Progenitor cell of endocrine pancreas (in vitro differentiated cells): Measurements from ENCODE around the gene ADGRV1. TPM values are rescaled to one million over a fixed set of nuclear protein-coding genes. Genes with fewer than 3 reads are reported as not detected.
A peak's percentile ranks its signal among the peaks of the same experiment; 100 is the strongest.

Source experiments
- DNase-seq: peaks from one replicate; pipeline ENCODE4 v3.0.0; 2021; ENCODE audit warnings: low spot score; ENCODE audit not compliant: unreplicated experiment
- H3K27ac Mint-ChIP-seq: 2 replicates; pipeline ENCODE4 v1.8.0; 2021; ENCODE audit warnings: mild to moderate bottlenecking, moderate library complexity, mixed read lengths
- H3K27me3 Mint-ChIP-seq: 2 replicates; pipeline ENCODE4 v1.8.0; 2021; ENCODE audit warnings: mixed read lengths
- H3K36me3 Mint-ChIP-seq: 2 replicates; pipeline ENCODE4 v1.8.0; 2022; ENCODE audit warnings: mixed read lengths; ENCODE audit not compliant: insufficient read depth
- H3K4me1 Mint-ChIP-seq: 2 replicates; pipeline ENCODE4 v1.8.0; 2021; ENCODE audit warnings: low read depth, mixed read lengths
- H3K4me3 Mint-ChIP-seq: 2 replicates; pipeline ENCODE4 v1.8.0; 2021; ENCODE audit warnings: low read depth, mild to moderate bottlenecking, moderate library complexity, mixed read lengths
- H3K9me3 Mint-ChIP-seq: 2 replicates; pipeline ENCODE4 v1.8.0; 2021; ENCODE audit warnings: low read depth, mixed read lengths
- total RNA-seq: library from RNA; stranded (reverse); gene quantifications from 2 replicates; pipeline ENCODE4 v1.2.1, GENCODE V29; 2021
- TF ChIP-seq, protein P1 (sequence below): fragments of 200-600 bp; sonication (generic); IDR thresholded peaks from one replicate; pipeline ENCODE4 v1.5.0; 2021; ENCODE audit warnings: antibody characterized with exemption, mild to moderate bottlenecking; ENCODE audit not compliant: unreplicated experiment

The ADGRV1 gene
- total RNA-seq, 1 donor from 2014 or later: 82.3 TPM

DNA sequence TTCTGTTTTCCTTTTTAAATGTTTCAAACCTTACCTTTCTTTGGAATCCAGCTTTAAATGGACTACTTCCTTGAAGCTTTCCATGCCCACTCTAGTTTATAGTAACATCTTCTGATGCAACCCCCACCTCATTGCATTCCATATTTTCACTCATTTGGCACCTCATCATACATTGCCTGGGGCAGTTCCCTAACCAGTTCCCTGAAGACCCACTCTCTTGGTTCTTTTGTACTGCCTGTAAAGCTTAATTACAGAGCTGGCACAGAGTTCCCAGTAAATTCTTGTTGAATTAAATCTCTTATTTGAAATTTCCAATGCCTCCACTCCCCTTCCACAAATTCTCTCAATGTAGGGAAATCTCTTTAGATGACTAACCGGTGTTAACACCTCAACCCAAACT is 567.3 kb downstream of the ADGRV1 start:
- H3K4me3 Mint-ChIP-seq: no peak overlapping the region
- H3K4me1 Mint-ChIP-seq: peaks cover 10% of the 10 kb centered on the region
- no peak overlapping the region for H3K27ac Mint-ChIP-seq
- H3K36me3 Mint-ChIP-seq: no peaks in the 10 kb centered on the region
- TF ChIP-seq, protein P1, sequence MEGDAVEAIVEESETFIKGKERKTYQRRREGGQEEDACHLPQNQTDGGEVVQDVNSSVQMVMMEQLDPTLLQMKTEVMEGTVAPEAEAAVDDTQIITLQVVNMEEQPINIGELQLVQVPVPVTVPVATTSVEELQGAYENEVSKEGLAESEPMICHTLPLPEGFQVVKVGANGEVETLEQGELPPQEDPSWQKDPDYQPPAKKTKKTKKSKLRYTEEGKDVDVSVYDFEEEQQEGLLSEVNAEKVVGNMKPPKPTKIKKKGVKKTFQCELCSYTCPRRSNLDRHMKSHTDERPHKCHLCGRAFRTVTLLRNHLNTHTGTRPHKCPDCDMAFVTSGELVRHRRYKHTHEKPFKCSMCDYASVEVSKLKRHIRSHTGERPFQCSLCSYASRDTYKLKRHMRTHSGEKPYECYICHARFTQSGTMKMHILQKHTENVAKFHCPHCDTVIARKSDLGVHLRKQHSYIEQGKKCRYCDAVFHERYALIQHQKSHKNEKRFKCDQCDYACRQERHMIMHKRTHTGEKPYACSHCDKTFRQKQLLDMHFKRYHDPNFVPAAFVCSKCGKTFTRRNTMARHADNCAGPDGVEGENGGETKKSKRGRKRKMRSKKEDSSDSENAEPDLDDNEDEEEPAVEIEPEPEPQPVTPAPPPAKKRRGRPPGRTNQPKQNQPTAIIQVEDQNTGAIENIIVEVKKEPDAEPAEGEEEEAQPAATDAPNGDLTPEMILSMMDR: no peak
- no peaks in the 10 kb centered on the region for H3K27me3 Mint-ChIP-seq
- no peaks in the 10 kb centered on the region for H3K9me3 Mint-ChIP-seq
- DNase-seq: no peak

DNA sequence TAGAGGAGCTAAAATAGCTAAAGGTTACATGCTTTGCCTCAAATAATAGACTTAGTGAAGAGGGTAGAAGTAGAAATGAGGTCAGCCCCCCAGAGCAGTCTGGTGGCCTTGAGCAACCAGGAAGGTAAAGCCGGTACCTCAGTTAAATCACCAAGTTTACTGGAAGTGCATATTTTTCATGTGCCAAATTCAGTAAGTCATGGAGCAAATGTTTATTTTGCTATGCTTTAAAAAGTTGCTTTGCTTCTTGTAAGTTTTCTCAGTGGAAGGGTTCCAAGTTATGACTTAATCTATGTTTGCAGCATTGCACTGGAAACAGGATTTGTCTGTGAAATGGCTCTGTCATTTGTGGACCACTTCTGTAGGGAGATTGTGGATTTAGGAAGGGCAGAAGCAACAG is 567.9 kb downstream of the ADGRV1 start:
- Mint-ChIP-seq H3K4me3 (no peak overlapping the region), H3K27me3 (no peaks in the 10 kb centered on the region), H3K9me3 (no peaks in the 10 kb centered on the region), H3K27ac (no peak overlapping the region), H3K4me1 (peaks cover 10% of the 10 kb centered on the region), H3K36me3 (no peaks in the 10 kb centered on the region)
- TF ChIP-seq, protein P1: no peak
- DNase-seq: no peak

DNA sequence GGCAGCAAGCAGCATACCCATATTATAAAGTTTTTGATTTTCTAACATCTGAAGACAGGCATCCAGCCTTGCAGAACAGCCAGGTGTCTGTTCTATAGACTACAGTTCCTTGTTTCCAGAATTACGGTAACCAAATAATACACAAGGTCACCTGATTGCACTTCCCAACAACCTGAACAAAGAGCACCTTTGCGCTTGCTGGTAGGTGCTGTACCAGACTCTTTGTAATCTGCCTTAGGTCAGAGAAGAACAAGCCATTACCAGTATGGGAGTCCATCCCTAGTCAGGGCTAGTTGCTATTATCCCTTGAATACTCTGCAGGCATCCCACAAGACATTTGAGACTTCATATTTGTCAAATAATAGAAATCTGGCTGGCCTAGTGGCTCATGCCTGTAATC is 568.3 kb downstream of the ADGRV1 start:
- H3K27me3 Mint-ChIP-seq: no peaks in the 10 kb centered on the region
- TF ChIP-seq, protein P1: no peak
- no peaks in the 10 kb centered on the region for H3K36me3 Mint-ChIP-seq
- H3K9me3 Mint-ChIP-seq: no peaks in the 10 kb centered on the region
- no peak overlapping the region for H3K27ac Mint-ChIP-seq
- no peak overlapping the region for H3K4me3 Mint-ChIP-seq
- peaks cover 10% of the 10 kb centered on the region for H3K4me1 Mint-ChIP-seq
- no peak for DNase-seq

DNA sequence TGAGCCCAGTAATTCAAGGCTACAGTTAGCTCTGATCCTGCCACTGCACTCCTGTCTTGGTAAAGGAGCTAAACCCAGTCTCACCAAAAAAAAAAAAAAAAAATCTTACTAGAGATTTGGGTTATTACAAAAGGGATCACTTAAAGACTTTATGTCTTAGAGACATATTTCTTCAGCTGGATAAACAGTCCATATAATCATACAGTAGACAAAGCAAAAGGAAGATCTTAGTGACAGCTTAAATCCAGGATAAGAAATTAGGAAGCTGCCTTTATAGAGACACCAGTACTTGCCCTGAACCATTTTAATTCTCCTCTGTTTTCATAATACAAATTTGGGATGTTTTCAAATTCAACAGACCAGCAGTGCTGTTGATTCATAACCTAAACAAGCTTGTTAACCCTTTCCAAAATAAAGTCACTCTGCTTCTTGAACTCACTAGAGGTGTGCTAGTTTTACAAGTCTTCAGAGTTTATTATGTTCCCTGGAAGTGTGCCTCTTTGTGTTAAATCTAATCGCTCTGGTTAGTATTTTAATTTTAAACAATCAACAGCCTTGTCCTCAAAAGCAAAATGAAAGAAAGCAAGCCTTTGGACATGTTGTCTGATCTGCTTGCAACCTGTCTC is 569.0 kb downstream of the ADGRV1 start:
- H3K27me3 Mint-ChIP-seq: no peaks in the 10 kb centered on the region
- TF ChIP-seq, protein P1: no peak
- no peaks in the 10 kb centered on the region for H3K9me3 Mint-ChIP-seq
- no peak overlapping the region for H3K27ac Mint-ChIP-seq
- no peak for DNase-seq
- no peak overlapping the region for H3K4me3 Mint-ChIP-seq
- peaks cover 10% of the 10 kb centered on the region for H3K4me1 Mint-ChIP-seq
- H3K36me3 Mint-ChIP-seq: no peaks in the 10 kb centered on the region

GRCh38 chr5:91128604-91129003 is 570.0 kb downstream of the ADGRV1 start:
- no peak overlapping the region for H3K4me3 Mint-ChIP-seq
- H3K27ac Mint-ChIP-seq: peak overlapping the region; percentile 71
- H3K9me3 Mint-ChIP-seq: no peaks in the 10 kb centered on the region
- no peak for DNase-seq
- TF ChIP-seq, protein P1: no peak
- no peaks in the 10 kb centered on the region for H3K27me3 Mint-ChIP-seq
- H3K36me3 Mint-ChIP-seq: no peaks in the 10 kb centered on the region
- H3K4me1 Mint-ChIP-seq: peaks cover 10% of the 10 kb centered on the region
